ENCODE results near the gene RIPOR2.

The RIPOR2 gene

GRCh38 chr6:24901698-24902328, 33.9 kb downstream of the RIPOR2 start (continued):
- TF ChIP-seq ZNF280D (tag by site-specific recombination; IDR thresholded peaks at IDR 0.05) = no peak
- no peak for TF ChIP-seq ZNF776 (tag by site-specific recombination; IDR thresholded peaks at IDR 0.05; ENCODE audit: borderline replicate concordance)
- TF ChIP-seq ZNF174 (tag by site-specific recombination; IDR thresholded peaks at IDR 0.05) = no peak
- TF ChIP-seq ZNF501 (tag by site-specific recombination; IDR thresholded peaks at IDR 0.05) = no peak
- no peak for TF ChIP-seq ZNF610 (tag by site-specific recombination; IDR thresholded peaks at IDR 0.05; ENCODE audit: borderline replicate concordance)
- no peak for TF ChIP-seq ZBTB21 (tag by site-specific recombination; IDR thresholded peaks at IDR 0.05)

GRCh38 chr6:24900917-24901697, 34.7 kb downstream of the RIPOR2 start:
- Histone ChIP-seq H3K36me3 (ENCODE audit: control insufficient read depth in 2 of 2, insufficient read depth in 1 of 2, low read length in 2 of 2) (no peaks in the 10 kb centered on the region), H3K4me3 (ENCODE audit: low read depth, low read length) (no peak overlapping the region), H3K9me3 (ENCODE audit: control insufficient read depth, insufficient read depth, low read depth, low read length) (no peaks in the 10 kb centered on the region), H3K4me1 (ENCODE audit: control insufficient read depth, insufficient read depth, low read length) (no peaks in the 10 kb centered on the region), H3K27ac (ENCODE audit: extremely low read depth, low read depth, low read length) (no peak overlapping the region)
- ChIA-PET CTCF (no interaction called here), POLR2A (no interaction called here)
- TF ChIP-seq ZIC2 (tag by site-specific recombination; IDR thresholded peaks at IDR 0.05) = no peak
- no peak for TF ChIP-seq ELK4 (IDR thresholded peaks at IDR 0.05; ENCODE audit: borderline replicate concordance, low read depth, low read length)
- no peak for TF ChIP-seq AEBP2 (tag by site-specific recombination; IDR thresholded peaks at IDR 0.05; ENCODE audit: borderline replicate concordance)
- no peak for TF ChIP-seq ZNF366 (tag by site-specific recombination; conservative IDR thresholded peaks at IDR 0.05)
- TF ChIP-seq ZSCAN5A (tag by site-specific recombination; IDR thresholded peaks at IDR 0.05) = no peak

- CTCF ChIA-PET = interaction anchor here (0.6 to 0.9 kb wide), 4 partner anchors 50 to 838 kb away, joined by 3 to 6 read pairs (median 4); no protein-coding TSS in a partner anchor
- TF ChIP-seq ZNF518A (tag by site-specific recombination; conservative IDR thresholded peaks at IDR 0.05; ENCODE audit: low read depth) (no peak), ZNF132 (tag by site-specific recombination; IDR thresholded peaks at IDR 0.05; ENCODE audit: borderline replicate concordance) (no peak), ZNF585B (tag by site-specific recombination; IDR thresholded peaks at IDR 0.05) (no peak), ZNF121 (tag by site-specific recombination; IDR thresholded peaks at IDR 0.05) (no peak), ZNF560 (tag by site-specific recombination; IDR thresholded peaks at IDR 0.05; ENCODE audit: borderline replicate concordance) (no peak), ZNF169 (tag by site-specific recombination; IDR thresholded peaks at IDR 0.05) (no peak), ZIC2 (tag by site-specific recombination; IDR thresholded peaks at IDR 0.05) (no peak), ZNF600 (tag by site-specific recombination; IDR thresholded peaks at IDR 0.05) (no peak), WT1 (tag by site-specific recombination; IDR thresholded peaks at IDR 0.05) (no peak), TRIM28 (IDR thresholded peaks at IDR 0.05; ENCODE audit: borderline replicate concordance, low read length) (no peak)
These were observed 35.8 kb downstream of the RIPOR2 start for GRCh38 chr6:24899997-24900325.

More at GRCh38 chr6:24899997-24900325, 35.8 kb downstream of the RIPOR2 start:
- POLR2A ChIA-PET = no interaction called here
- Histone ChIP-seq H3K36me3 (ENCODE audit: control insufficient read depth in 2 of 2, insufficient read depth in 1 of 2, low read length in 2 of 2) (no peaks in the 10 kb centered on the region), H3K4me1 (ENCODE audit: control insufficient read depth, insufficient read depth, low read length) (no peaks in the 10 kb centered on the region), H3K27ac (ENCODE audit: extremely low read depth, low read depth, low read length) (no peak overlapping the region), H3K4me3 (ENCODE audit: low read depth, low read length) (no peak overlapping the region), H3K9me3 (ENCODE audit: control insufficient read depth, insufficient read depth, low read depth, low read length) (no peaks in the 10 kb centered on the region)

Measured in HEK293 (cell line).